ENCODE data around the gene PMM2. TPM values are rescaled to one million over a fixed set of nuclear protein-coding genes. Genes with fewer than 3 reads are reported as not detected.
A peak's percentile ranks its signal among the peaks of the same experiment; 100 is the strongest.

Gene PMM2
- total RNA-seq, 1 experiment from 2014 or later, result 35.2 TPM

- Histone ChIP-seq H3K9ac (ENCODE audit: low read length) (no peak overlapping the region), H3K79me2 (ENCODE audit: low read length) (peaks cover 76% of the 10 kb centered on the region), H4K20me1 (ENCODE audit: low read length) (peaks cover 33% of the 10 kb centered on the region), H3K27ac (ENCODE audit: low read length) (no peak overlapping the region), H3K9me3 (ENCODE audit: low read length) (no peaks in the 10 kb centered on the region), H3K4me2 (ENCODE audit: low read length) (no peak overlapping the region), H3K9me2 (replicated peaks; ENCODE audit: low read length) (no peaks in the 10 kb centered on the region), H3K4me1 (ENCODE audit: insufficient read depth, low read length) (peaks cover 8% of the 10 kb centered on the region; the same call in 1 of the 2 replicates), H3F3A (ENCODE audit: low read length, unreplicated experiment) (no peaks in the 10 kb centered on the region), H2AFZ (ENCODE audit: low read length) (no peak overlapping the region), H3K4me3 (ENCODE audit: low read length) (no peak overlapping the region), H3K36me3 (ENCODE audit: low read depth, low read length) (no peaks in the 10 kb centered on the region), H3K27me3 (ENCODE audit: low read length) (no peaks in the 10 kb centered on the region)
- ATAC-seq (0 out of 2 replicates have a peak, but pooled peaks have one; percentile 9), DNase-seq (no peak)
- intact Hi-C loops (cut with micrococcal nuclease), result no loop called here
- BruUV-seq (replicated peaks), result no TSS peak
- CTCF ChIA-PET, result no interaction called here
- TF ChIP-seq EZH2phosphoT487 (IDR thresholded peaks at IDR 0.05; ENCODE audit: borderline replicate concordance, low read length), result no peak
- no peak for TF ChIP-seq EZH2 (IDR thresholded peaks at IDR 0.05; ENCODE audit: low read length, unreplicated experiment)
- TF ChIP-seq, protein P1, sequence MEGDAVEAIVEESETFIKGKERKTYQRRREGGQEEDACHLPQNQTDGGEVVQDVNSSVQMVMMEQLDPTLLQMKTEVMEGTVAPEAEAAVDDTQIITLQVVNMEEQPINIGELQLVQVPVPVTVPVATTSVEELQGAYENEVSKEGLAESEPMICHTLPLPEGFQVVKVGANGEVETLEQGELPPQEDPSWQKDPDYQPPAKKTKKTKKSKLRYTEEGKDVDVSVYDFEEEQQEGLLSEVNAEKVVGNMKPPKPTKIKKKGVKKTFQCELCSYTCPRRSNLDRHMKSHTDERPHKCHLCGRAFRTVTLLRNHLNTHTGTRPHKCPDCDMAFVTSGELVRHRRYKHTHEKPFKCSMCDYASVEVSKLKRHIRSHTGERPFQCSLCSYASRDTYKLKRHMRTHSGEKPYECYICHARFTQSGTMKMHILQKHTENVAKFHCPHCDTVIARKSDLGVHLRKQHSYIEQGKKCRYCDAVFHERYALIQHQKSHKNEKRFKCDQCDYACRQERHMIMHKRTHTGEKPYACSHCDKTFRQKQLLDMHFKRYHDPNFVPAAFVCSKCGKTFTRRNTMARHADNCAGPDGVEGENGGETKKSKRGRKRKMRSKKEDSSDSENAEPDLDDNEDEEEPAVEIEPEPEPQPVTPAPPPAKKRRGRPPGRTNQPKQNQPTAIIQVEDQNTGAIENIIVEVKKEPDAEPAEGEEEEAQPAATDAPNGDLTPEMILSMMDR (conservative IDR thresholded peaks at IDR 0.05; ENCODE audit: low read depth, low read length), result no peak
- POLR2A ChIA-PET (ENCODE audit: unreplicated experiment), result no interaction called here
These were observed 66.2 kb downstream of the PMM2 start for GRCh38 chr16:8863594-8864424.

- intact Hi-C loops (cut with micrococcal nuclease), result loop anchor here (5.0 kb wide), 1 partner anchor 67 kb away; the partner anchor contains the start of genes PMM2 and TMEM186
These were observed 67.0 kb downstream of the PMM2 start for GRCh38 chr16:8864480-8865110.

More at GRCh38 chr16:8864480-8865110, 67.0 kb downstream of the PMM2 start:
- no peaks in the 10 kb centered on the region for H3K9me2 ChIP-seq (replicated peaks; ENCODE audit: low read length)
- ATAC-seq, result no peak
- peaks cover 71% of the 10 kb centered on the region for H3K79me2 ChIP-seq (ENCODE audit: low read length)
- CTCF ChIA-PET, result no interaction called here
- TF ChIP-seq EZH2 (IDR thresholded peaks at IDR 0.05; ENCODE audit: low read length, unreplicated experiment), result no peak
- TF ChIP-seq EZH2phosphoT487 (IDR thresholded peaks at IDR 0.05; ENCODE audit: borderline replicate concordance, low read length), result no peak
- TF ChIP-seq, protein P1 (conservative IDR thresholded peaks at IDR 0.05; ENCODE audit: low read depth, low read length), result no peak
- H3K4me3 ChIP-seq (ENCODE audit: low read length), result no peak overlapping the region
- no peaks in the 10 kb centered on the region for H3F3A ChIP-seq (ENCODE audit: low read length, unreplicated experiment)
- H2AFZ ChIP-seq (ENCODE audit: low read length), result no peak overlapping the region
- no TSS peak for BruUV-seq (replicated peaks)
- H3K27ac ChIP-seq (ENCODE audit: low read length), result no peak overlapping the region
- peaks cover 33% of the 10 kb centered on the region for H4K20me1 ChIP-seq (ENCODE audit: low read length)
- no peak for DNase-seq
- POLR2A ChIA-PET (ENCODE audit: unreplicated experiment), result no interaction called here
- H3K4me1 ChIP-seq (ENCODE audit: insufficient read depth, low read length), result peaks cover 12% of the 10 kb centered on the region; the same call in 1 of the 2 replicates
- H3K4me2 ChIP-seq (ENCODE audit: low read length), result no peak overlapping the region
- H3K9me3 ChIP-seq (ENCODE audit: low read length), result no peaks in the 10 kb centered on the region
- H3K27me3 ChIP-seq (ENCODE audit: low read length), result no peaks in the 10 kb centered on the region
- H3K9ac ChIP-seq (ENCODE audit: low read length), result no peak overlapping the region
- no peaks in the 10 kb centered on the region for H3K36me3 ChIP-seq (ENCODE audit: low read depth, low read length)
